CD4-positive, alpha-beta T cell treated with Interleukin-1 beta for 1 hour (primary cell): Measurements from ENCODE around the gene LRP4.

Experiments used
- DNase-seq, 2 donors: peaks; one replicate each; pipeline ENCODE4 v3.0.0-alpha.2; 2020 to 2022

Gene LRP4

GRCh38 chr11:46845440-46845739 is 73.0 kb downstream of the LRP4 start:
- DNase-seq = no peak

GRCh38 chr11:46840116-46840515 is 78.2 kb downstream of the LRP4 start:
- DNase-seq = no peak

- DNase-seq = no peak
These were observed 79.8 kb downstream of the LRP4 start for GRCh38 chr11:46838501-46838900.

- no peak for DNase-seq
These were observed 80.5 kb downstream of the LRP4 start for GRCh38 chr11:46837860-46838259.

- no peak for DNase-seq
These were observed 81.5 kb downstream of the LRP4 start for GRCh38 chr11:46836870-46837269.

- no peak for DNase-seq
These were observed 81.9 kb downstream of the LRP4 start for GRCh38 chr11:46836431-46836830.

GRCh38 chr11:46835897-46836296 is 82.5 kb downstream of the LRP4 start:
- DNase-seq = no peak

GRCh38 chr11:46834821-46835220 is 83.5 kb downstream of the LRP4 start:
- DNase-seq = no peak

- DNase-seq = no peak
These were observed 85.7 kb downstream of the LRP4 start for GRCh38 chr11:46832511-46833214.

GRCh38 chr11:46827995-46828394 is 90.4 kb downstream of the LRP4 start:
- DNase-seq = no peak

- peak; percentile 60 to 63 for DNase-seq
These were observed 91.9 kb downstream of the LRP4 start for GRCh38 chr11:46826310-46827044.

- peak in 1 of 2 donors; percentile 24 for DNase-seq
These were observed 109.4 kb downstream of the LRP4 start for GRCh38 chr11:46808799-46809431.
